Endometrial microvascular endothelial cells (primary cell): ENCODE results near the gene DAND5. TPM values are rescaled to one million over a fixed set of nuclear protein-coding genes. Genes with fewer than 3 reads are reported as not detected.

ENCODE experiments used
- in situ Hi-C: cut with HindIII; loops from 2 replicates; pipeline ENCODE4 v1.10.0; 2017; ENCODE audit warnings: low sequenced_read_pairs, low pct_unique_long_range_greater_than_20kb; ENCODE audit errors: inconsistent ontology term
- total RNA-seq: library from RNA; depleted of rRNA; stranded (reverse); fragments of >200 nt; gene quantifications from one replicate; pipeline ENCODE4 v1.2.3, GENCODE V29; 2015; ENCODE audit errors: inconsistent ontology term

Gene DAND5
- total RNA-seq = not detected

- in situ Hi-C loops = no loop called here
Measured at GRCh38 chr19:12969292-12969988, at the start of gene DAND5. DAND5 (plus strand) TSS chr19:12969576; CDS start chr19:12969661, 85 bp downstream.

- in situ Hi-C loops = no loop called here
Measured at GRCh38 chr19:12921047-12921446, 48.3 kb upstream of the DAND5 start.

DNA sequence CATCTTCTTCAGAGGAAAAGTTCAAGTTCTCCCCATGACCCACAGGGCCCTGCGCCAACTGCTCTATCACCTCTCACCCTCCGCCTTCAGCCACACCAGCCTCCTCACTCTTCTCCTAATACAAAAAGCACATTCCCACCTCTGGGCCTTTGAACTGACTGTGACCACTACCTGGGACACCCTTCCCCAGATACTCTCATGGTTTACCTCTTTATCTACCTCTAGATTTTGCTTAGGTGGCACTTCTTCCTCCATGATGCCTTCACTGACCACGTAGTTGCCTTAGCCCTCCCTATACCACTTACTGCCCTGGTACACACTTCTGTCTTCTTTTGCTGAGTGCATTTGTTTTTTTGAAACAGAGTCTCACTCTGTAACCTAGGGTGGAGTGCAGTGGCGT, 46.4 kb upstream of the DAND5 start:
- in situ Hi-C loops = no loop called here

GRCh38 chr19:12924621-12925310, 44.6 kb upstream of the DAND5 start:
- in situ Hi-C loops = no loop called here

DNA sequence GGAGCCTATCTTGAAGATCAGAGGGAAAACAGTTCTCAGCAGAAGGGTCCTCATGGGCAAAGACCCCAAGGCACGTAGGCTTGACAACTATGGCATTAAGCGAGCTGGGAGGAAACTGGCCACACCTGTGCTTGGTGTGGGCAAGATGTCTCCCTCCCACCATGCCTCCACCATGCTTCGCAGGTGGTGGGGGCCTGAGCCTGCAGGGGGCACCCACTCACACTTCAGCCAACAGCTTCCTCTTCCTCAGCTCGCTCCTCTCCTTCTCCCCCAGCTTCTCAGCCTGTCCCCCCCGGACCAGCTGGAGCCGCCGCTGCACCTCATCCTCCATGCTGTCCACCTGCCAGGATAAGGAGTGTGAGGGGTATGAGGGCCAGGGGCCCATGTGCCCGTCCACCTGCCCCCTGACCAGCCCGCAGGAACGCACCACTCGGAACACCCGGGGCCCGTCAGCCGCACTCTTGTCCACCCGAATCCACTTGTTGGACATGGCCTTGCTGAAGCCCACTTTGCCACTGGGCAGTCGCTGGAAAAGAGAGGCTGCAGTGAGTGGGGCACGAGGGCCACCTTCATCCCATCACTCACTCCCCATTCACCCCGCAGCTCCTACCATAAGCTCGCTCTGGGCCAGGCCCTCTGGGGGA, 39.3 kb upstream of the DAND5 start:
- in situ Hi-C loops = no loop called here

GRCh38 chr19:12932392-12933286, 36.7 kb upstream of the DAND5 start:
- in situ Hi-C loops = no loop called here

GRCh38 chr19:12933287-12934072, 35.9 kb upstream of the DAND5 start, which contains the start of gene FARSA:
FARSA (minus strand) TSS chr19:12933711; CDS start chr19:12933696, 15 bp downstream.
- in situ Hi-C loops = no loop called here

GRCh38 chr19:12935071-12935470, 34.3 kb upstream of the DAND5 start:
- in situ Hi-C loops = no loop called here

DNA sequence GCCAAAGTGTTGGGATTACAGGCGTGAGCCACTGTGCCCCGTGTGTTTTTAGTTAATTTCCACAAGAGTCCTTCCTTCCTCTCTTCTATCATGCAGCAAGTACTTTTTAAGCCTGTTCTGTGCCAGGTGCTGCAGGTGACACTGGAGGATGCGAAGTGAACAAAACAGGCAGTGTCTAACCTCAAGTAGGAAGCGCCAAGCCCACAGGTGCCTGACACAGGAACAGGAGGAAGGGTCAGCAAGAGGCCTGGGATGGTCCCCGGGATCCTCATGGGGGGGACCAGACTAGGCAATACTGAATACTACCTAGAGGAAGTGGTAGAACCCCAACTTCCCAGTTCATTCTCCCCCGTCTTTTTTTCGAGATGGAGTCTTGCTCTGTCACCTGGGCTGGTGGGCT, 32.8 kb upstream of the DAND5 start:
- in situ Hi-C loops = no loop called here

DNA sequence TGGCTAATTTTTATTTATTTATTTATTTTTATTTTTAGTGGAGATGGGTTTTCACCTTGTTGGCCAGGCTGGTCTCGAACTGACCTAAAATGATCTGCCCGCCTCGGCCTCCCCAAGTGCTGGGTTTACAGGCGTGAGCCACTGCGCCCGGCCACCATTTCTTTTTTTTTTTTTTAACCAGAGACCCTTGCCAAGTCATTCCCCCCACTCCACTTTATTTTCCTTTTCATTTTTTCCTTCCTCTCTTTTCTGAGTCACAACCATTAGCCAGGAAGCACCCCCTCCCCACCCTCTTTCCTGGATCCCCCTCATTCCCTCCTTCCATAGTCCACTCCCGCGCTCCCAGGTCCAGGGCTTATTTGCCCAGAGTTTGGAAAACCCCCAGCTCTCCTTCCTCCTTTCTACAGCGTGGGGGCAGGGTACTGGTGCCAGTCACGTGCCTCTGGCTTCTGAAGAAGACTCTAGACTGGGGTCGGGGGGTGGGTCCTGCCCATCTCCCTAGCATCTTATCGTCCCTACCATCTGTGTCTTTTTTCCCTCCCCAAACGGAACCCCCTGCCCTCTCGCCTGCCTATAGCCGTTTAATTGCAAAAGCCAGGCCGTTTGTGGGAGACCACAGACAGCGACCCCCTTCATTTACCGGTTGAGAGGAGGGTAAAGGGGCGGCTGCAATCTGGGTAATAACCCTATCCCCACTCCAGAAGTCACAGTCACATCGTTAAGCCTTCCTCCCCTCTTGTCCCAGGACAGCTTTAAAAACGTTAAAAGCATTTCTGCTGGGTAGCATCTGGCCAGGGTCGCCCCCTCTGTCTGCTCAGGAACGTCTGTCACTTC, 32.1 kb upstream of the DAND5 start:
- in situ Hi-C loops = no loop called here

DNA sequence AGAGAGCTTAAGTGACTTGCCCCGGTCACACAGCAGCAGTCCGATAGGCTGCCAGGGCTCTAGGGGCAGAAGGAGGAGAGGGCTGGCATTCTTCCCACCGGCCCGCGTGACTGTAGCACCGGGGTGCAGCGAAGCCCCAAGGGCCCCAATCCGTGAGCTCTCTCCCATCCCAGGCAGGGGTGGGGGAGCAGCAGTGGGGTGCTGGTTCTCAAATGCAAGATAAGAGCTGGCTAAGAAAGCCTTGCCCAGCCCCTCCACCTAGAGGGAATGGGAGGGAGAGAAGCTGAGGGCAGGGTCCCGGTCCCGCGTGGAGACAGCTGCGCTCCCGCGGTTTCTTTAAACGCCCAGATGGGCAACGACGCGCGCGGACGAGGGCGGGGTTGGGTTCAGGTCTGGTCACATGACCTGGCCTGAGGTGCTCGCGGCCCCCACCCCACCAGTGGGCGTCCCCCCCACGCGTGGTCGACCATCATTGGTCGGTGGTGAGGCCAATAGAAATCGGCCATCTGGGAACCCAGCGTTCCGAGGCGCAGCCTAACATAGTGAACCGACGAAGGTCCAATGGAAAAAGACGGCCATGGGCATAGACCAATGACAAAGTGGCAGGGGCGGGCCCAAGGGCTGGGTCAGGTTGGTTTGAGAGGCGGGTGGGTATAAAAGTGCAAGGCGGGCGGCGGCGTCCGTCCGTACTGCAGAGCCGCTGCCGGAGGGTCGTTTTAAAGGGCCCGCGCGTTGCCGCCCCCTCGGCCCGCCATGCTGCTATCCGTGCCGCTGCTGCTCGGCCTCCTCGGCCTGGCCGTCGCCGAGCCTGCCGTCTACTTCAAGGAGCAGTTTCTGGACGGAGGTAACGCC, 31.2 kb upstream of the DAND5 start, which contains the start of gene CALR:
Gene CALR, plus strand, starts transcription at position 683 of the 852 bp plus-strand sequence. Its CDS starts 71 bp downstream, at position 754.
- in situ Hi-C loops = no loop called here

- in situ Hi-C loops = no loop called here
Measured at GRCh38 chr19:12938779-12939601, 30.4 kb upstream of the DAND5 start.

DNA sequence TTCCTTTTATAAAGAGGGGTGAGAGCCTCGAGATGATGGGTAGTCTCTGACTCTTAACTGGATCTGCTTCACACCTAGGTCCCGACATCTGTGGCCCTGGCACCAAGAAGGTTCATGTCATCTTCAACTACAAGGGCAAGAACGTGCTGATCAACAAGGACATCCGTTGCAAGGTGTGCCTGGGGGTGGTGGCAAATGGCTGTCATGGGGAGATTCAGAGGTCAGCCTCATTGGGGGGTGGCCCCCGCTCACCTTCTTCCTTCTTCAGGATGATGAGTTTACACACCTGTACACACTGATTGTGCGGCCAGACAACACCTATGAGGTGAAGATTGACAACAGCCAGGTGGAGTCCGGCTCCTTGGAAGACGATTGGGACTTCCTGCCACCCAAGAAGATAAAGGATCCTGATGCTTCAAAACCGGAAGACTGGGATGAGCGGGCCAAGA, 29.4 kb upstream of the DAND5 start:
- in situ Hi-C loops = no loop called here

- in situ Hi-C loops = no loop called here
Measured at GRCh38 chr19:12940897-12941296, 28.5 kb upstream of the DAND5 start.

GRCh38 chr19:12943437-12944044, 25.8 kb upstream of the DAND5 start:
- in situ Hi-C loops = no loop called here
